GM19397 (cell line): Measurements from ENCODE around the gene RNPEPL1.

Source experiments
- ATAC-seq: cut with Tn5 transposase; IDR thresholded peaks from one replicate; pipeline ENCODE4 v1.9.1; 2021; ENCODE audit warnings: mild to moderate bottlenecking, moderate library complexity; ENCODE audit not compliant: unreplicated experiment

The RNPEPL1 gene

GRCh38 chr2:240589850-240590525, 21.7 kb downstream of the RNPEPL1 start:
- no peak for ATAC-seq

GRCh38 chr2:240590681-240591111, 22.4 kb downstream of the RNPEPL1 start:
- ATAC-seq = no peak

DNA sequence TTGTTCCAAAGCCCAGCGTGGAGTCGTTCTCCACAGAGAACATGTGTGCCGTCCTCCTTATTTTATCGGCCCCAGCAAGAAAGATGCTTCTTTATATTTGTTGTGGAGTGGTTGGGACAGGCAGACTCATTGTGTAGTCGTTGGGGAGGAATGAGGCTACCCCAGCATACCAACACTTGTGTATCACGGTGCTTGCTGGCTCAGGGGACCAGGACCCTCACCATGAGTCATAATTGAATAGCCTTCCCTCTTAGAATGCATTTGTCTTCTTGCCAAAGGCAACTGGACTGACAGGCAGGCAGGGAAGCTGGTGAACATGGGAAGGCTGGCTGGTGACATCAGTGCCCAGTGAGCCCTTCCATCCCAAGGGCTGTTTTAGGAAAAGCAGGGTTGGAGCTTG, 22.9 kb downstream of the RNPEPL1 start:
- no peak for ATAC-seq

DNA sequence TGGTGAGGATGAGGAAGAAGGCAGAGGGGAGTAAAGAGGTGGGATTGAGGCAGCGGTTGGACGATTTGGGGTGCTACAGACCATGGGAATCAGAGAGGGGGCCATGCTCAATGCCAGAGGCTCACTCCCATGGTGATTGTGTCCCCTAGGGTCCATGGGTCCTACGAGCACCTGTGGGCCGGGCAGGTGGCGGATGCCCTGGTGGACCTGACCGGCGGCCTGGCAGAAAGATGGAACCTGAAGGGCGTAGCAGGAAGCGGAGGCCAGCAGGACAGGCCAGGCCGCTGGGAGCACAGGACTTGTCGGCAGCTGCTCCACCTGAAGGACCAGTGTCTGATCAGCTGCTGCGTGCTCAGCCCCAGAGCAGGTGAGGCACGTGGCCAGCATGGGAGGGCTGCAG, 23.5 kb downstream of the RNPEPL1 start:
- ATAC-seq = no peak

- ATAC-seq = no peak
Observed at GRCh38 chr2:240593026-240593702, 24.9 kb downstream of the RNPEPL1 start.

DNA sequence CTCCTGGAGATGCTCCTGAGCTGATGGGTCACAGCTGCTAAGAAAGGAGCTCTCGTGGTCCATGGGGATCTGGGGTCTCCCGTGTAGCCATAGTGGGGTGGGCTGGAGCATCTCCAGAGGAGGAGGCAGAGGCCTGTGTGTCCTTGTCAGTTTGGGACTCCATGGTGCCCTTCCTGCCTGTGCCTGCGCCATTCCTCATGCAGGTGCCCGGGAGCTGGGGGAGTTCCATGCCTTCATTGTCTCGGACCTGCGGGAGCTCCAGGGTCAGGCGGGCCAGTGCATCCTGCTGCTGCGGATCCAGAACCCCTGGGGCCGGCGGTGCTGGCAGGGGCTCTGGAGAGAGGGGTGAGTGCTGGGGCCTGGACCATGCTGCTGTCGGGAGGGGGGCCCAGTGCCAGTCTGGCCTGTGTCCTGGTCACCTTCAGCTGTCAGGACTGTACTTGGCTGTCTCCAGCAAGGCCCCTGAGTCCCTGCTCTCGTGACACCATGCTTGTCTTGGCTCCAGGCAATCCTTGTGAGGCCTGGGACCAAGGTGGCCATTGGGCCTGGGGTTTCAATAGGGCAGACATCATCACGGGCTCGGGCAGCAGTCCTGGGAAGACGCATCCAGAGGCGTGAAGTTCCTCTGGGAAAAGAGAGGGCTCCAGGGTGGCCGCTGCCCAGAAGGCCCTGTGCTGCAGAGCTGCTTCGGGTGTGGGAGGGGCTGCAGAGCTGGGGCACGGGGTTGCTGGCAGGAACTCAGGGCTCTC, 25.6 kb downstream of the RNPEPL1 start:
- ATAC-seq = no peak

DNA sequence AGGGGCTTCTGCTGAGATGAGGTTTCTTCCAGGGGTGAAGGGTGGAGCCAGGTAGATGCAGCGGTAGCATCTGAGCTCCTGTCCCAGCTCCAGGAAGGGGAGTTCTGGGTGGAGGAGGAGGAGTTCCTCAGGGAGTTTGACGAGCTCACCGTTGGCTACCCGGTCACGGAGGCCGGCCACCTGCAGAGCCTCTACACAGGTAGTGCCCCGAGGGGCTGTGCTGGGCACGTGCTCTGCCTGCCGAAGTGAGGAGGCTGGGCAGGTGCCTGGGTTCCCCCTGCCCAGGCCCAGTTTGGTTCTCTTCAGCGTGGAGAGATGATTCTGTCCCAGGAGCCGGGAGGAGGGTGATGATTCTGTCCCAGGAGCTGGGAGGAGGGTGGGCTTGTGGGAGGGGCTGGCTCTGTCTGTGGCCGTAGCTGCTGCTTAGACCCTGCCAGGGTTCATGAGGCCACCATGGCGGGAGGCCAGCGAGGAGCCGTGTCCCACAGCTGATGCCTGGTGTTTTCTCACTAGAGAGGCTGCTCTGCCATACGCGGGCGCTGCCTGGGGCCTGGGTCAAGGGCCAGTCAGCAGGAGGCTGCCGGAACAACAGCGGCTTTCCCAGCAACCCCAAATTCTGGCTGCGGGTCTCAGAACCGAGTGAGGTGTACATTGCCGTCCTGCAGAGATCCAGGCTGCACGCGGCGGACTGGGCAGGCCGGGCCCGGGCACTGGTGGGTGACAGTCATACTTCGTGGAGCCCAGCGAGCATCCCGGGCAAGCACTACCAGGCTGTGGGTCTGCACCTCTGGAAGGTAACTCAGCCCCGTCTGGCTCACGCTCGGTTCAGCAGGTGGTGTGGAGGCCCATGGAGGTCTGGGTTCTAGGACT, 26.5 kb downstream of the RNPEPL1 start:
- ATAC-seq = no peak

GRCh38 chr2:240595381-240596079, 27.2 kb downstream of the RNPEPL1 start:
- no peak for ATAC-seq

DNA sequence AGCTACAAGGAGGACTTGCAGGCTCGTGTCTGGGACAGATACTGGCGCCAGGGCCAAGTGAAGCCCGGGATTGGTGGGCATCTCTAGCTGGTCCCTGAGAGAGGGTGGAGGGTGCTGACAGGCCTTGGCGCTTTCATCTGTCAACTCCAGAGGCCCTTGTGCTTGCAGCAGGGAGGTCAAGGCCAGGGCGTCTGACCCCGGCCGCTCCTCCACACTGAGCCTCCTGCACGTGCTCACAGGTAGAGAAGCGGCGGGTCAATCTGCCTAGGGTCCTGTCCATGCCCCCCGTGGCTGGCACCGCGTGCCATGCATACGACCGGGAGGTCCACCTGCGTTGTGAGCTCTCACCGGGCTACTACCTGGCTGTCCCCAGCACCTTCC, 27.8 kb downstream of the RNPEPL1 start:
- ATAC-seq = no peak

DNA sequence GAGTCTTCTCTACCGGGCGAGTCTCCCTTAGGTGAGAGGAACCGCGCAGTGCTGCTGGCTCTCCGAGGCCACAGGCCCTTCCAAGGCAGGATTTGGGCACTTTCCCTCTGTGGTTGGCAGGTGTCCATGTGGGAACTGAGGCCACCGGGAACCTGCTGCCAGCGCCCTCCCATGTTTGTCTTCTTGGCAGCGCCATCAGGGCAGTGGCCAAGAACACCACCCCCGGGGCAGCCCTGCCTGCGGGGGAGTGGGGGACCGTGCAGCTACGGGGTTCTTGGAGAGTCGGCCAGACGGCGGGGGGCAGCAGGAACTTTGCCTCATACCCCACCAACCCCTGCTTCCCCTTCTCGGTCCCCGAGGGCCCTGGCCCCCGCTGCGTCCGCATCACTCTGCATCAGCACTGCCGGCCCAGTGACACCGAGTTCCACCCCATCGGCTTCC, 28.2 kb downstream of the RNPEPL1 start:
- ATAC-seq = no peak

- ATAC-seq = no peak
Observed at GRCh38 chr2:240597054-240597418, 28.8 kb downstream of the RNPEPL1 start.

GRCh38 chr2:240597419-240598181, 29.3 kb downstream of the RNPEPL1 start:
- no peak for ATAC-seq

- no peak for ATAC-seq
Observed at GRCh38 chr2:240598311-240598911, 30.1 kb downstream of the RNPEPL1 start.

DNA sequence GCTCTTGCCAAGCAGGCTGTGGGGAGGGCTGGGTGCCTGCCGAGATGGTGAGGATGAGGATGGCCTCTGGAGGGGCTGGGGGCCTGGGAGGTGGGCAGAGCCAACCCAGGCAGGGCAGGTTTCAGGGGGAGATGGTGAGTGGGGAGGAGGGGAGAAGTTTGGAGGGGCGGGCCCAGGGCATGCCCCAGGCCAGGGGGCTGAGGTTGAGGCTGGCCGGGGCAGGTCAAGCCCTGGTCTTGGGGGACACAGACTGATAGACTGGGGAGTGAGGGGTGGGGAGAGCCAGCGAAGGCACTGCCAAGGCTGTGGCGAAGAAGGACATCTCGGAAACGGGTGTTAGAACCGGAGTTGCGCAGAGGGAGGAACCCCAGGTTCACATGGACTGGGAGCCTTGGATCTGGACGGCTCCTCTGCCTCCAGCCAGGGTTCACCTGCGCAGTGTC, 30.9 kb downstream of the RNPEPL1 start:
- no peak for ATAC-seq

DNA sequence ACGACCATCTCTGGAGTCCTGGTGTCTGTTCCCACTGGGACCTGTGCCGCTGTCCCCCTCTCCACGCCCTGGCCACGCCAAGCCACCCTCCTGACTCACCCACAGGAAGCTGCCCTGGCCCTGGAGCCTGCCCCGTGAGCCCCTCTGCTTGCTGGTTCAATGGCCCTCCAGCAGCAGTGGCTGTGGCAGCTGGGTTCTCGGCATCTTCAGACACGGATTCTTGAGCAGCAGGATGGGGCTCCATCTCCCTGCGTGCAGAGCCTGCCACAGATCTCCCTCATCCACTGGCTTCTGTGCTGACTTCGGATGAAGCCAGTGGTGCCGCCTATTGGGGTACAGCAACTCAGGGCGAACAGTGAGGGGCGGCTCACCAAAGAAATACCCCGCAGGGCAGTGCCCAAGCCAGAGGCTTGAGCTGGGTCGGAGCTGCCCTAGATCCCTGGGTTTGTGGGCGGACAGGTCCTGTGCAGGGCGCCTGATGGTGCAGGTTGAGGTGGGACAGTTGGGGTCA, 32.2 kb downstream of the RNPEPL1 start:
- no peak for ATAC-seq

- no peak for ATAC-seq
Observed at GRCh38 chr2:240601061-240601830, 33.0 kb downstream of the RNPEPL1 start.

GRCh38 chr2:240601831-240602160, 33.5 kb downstream of the RNPEPL1 start:
- no peak for ATAC-seq

GRCh38 chr2:240602266-240603050, 34.2 kb downstream of the RNPEPL1 start:
- no peak for ATAC-seq
